GM12878 (cell line): ENCODE results near the gene PTPRN2. TPM values are rescaled to one million over a fixed set of nuclear protein-coding genes. Genes with fewer than 3 reads are reported as not detected.

ENCODE experiments used
- ATAC-seq: fragments of 200-7000 bp; cut with Tn5 transposase; 3 replicates; pipeline ENCODE4 v1.9.1; 2020; ENCODE audit warnings: mild to moderate bottlenecking, moderate library complexity
- BruUV-seq: library from RNA; stranded (reverse); fragments of 400-500 nt; replicated peaks from 2 replicates; lab custom pipeline; 2021; lab: Mats Ljungman, UMichigan
- CTCF ChIA-PET: fragments of 300-600 bp; sonication (Branson Sonifier 250); formaldehyde crosslinking; extraction: SDS; loops from one replicate; lab custom pipeline; 2021; ENCODE audit warnings: inconsistent platforms; lab: Yijun Ruan, JAX
- POLR2A ChIA-PET: fragments of 350-600 bp; formaldehyde crosslinking; extraction: SDS; loops from one replicate; lab custom pipeline; 2021; ENCODE audit warnings: inconsistent platforms; lab: Charles Lee
- RAD21 ChIA-PET: fragments of 300-600 bp; sonication (Branson Sonifier 250); formaldehyde crosslinking; loops from one replicate; lab custom pipeline; 2023; ENCODE audit warnings: antibody characterized with exemption; ENCODE audit not compliant: unreplicated experiment; lab: Charles Lee
- SMC1A ChIA-PET: fragments of 300-600 bp; sonication (Branson Sonifier 250); formaldehyde crosslinking; loops from one replicate; lab custom pipeline; 2023; ENCODE audit not compliant: unreplicated experiment, uncharacterized antibody; lab: Charles Lee
- DNase-seq: peaks from one replicate; pipeline ENCODE4 v3.0.0-alpha.2; 2011; ENCODE audit warnings: low read depth, low spot score
- FAIRE-seq: peaks from 3 replicates; lab custom pipeline; 2011; peaks lifted over from hg19 to GRCh38; lab: Jason Lieb, UNC
- H2AFZ ChIP-seq: 2 replicates; pipeline ENCODE4 v1.6.0; 2011; ENCODE audit warnings: low read depth, low read length, control low read depth; ENCODE audit not compliant: control insufficient read depth
- H3K27ac ChIP-seq: 2 replicates; pipeline ENCODE4 v1.5.1; 2011; ENCODE audit warnings: control low read depth; ENCODE audit not compliant: control insufficient read depth, insufficient read depth
- H3K27me3 ChIP-seq, 2 experiments: replicated peaks in 1 of 2; 2 replicates each; pipeline versions ENCODE4 v1.6.0 to v1.6.1; 2011; ENCODE audit warnings: low read length in 1 of 2; ENCODE audit not compliant: control insufficient read depth in 2 of 2, insufficient read depth in 2 of 2
- H3K36me3 ChIP-seq, 2 experiments: 2 replicates each; pipeline ENCODE4 v1.5.1; 2011; ENCODE audit warnings: low read length in 1 of 2; ENCODE audit not compliant: control insufficient read depth in 2 of 2, insufficient read depth in 2 of 2
- H3K4me1 ChIP-seq: 2 replicates; pipeline ENCODE4 v1.6.1; 2011; ENCODE audit warnings: mild to moderate bottlenecking, low read length, moderate library complexity, mixed read lengths; ENCODE audit not compliant: control insufficient read depth, insufficient read depth
- H3K4me2 ChIP-seq: 2 replicates; pipeline ENCODE4 v1.6.0; 2011; ENCODE audit warnings: control low read depth; ENCODE audit not compliant: control insufficient read depth, insufficient read depth
- H3K4me3 ChIP-seq: fragments of 200-600 bp; sonication (generic); 2 replicates; pipeline ENCODE4 v1.5.1; 2016
- H3K79me2 ChIP-seq: 2 replicates; pipeline ENCODE4 v1.6.0; 2011; ENCODE audit warnings: low read length; ENCODE audit not compliant: control insufficient read depth, insufficient read depth
- H3K9ac ChIP-seq: 2 replicates; pipeline ENCODE4 v1.8.0; 2011; ENCODE audit warnings: low read length, control low read depth, mixed read lengths; ENCODE audit not compliant: control insufficient read depth, insufficient read depth
- H3K9me3 ChIP-seq: replicated peaks from 3 replicates; pipeline ENCODE4 v1.5.1; 2011; ENCODE audit warnings: mild to moderate bottlenecking, low read length; ENCODE audit not compliant: control insufficient read depth, insufficient read depth
- H4K20me1 ChIP-seq: 2 replicates; pipeline ENCODE4 v1.6.0; 2011; ENCODE audit not compliant: control insufficient read depth, insufficient read depth
- BHLHE40 ChIP-seq, 2 experiments: fragments of 450-650 bp in 1 of 2; IDR thresholded peaks; 2 replicates each; pipeline ENCODE4 v1.6.1; 2011 to 2017; ENCODE audit warnings: low read depth in 2 of 2, borderline replicate concordance in 1 of 2, improper control_type of control experiment in 1 of 2, low read length in 1 of 2, mild to moderate bottlenecking in 1 of 2
- CEBPB ChIP-seq, 2 experiments: fragments of 150-350 bp in 1 of 2; IDR thresholded peaks; 2 replicates each; pipeline ENCODE4 v1.6.1; 2012 to 2014; ENCODE audit warnings: low read depth in 2 of 2, low read length in 2 of 2, borderline replicate concordance in 1 of 2, inconsistent platforms in 1 of 2
- ESRRA ChIP-seq: IDR thresholded peaks from 2 replicates; pipeline ENCODE4 v1.6.1; 2012; ENCODE audit warnings: mild to moderate bottlenecking, low read length, improper control_type of control experiment
- MAX ChIP-seq: IDR thresholded peaks from 2 replicates; pipeline ENCODE4 v1.6.1; 2012; ENCODE audit warnings: low read depth, low read length, improper control_type of control experiment
- MEF2A ChIP-seq: IDR thresholded peaks from 2 replicates; pipeline ENCODE4 v1.6.1; 2011; ENCODE audit warnings: low read depth, mild to moderate bottlenecking, low read length, moderate library complexity; ENCODE audit not compliant: insufficient read depth
- PKNOX1 ChIP-seq: fragments of 450-650 bp; IDR thresholded peaks from 2 replicates; pipeline ENCODE4 v1.6.1; 2016; ENCODE audit warnings: mild to moderate bottlenecking
- SIX5 ChIP-seq: IDR thresholded peaks from 2 replicates; pipeline ENCODE4 v1.6.1; 2011; ENCODE audit warnings: mild to moderate bottlenecking, low read depth, low read length, moderate library complexity; ENCODE audit not compliant: severe bottlenecking
- SREBF1 ChIP-seq: IDR thresholded peaks from 2 replicates; pipeline ENCODE4 v1.6.1; 2012; ENCODE audit warnings: mild to moderate bottlenecking, low read length
- SUZ12 ChIP-seq: fragments of 200-600 bp; sonication (generic); IDR thresholded peaks from one replicate; pipeline ENCODE4 v1.6.1; 2018; ENCODE audit warnings: antibody characterized with exemption, mild to moderate bottlenecking; ENCODE audit not compliant: unreplicated experiment
- TBL1XR1 ChIP-seq: IDR thresholded peaks from 2 replicates; pipeline ENCODE4 v1.6.1; 2012; ENCODE audit warnings: low read depth, low read length, improper control_type of control experiment
- ZNF207 ChIP-seq: fragments of 450-650 bp; IDR thresholded peaks from 2 replicates; pipeline ENCODE4 v1.6.1; 2014; ENCODE audit warnings: antibody characterized with exemption, mild to moderate bottlenecking, borderline replicate concordance
- WGBS: methylation state at CpG from one replicate; pipeline ENCODE4 v1.1.6; 2016; ENCODE audit warnings: low lambda C conversion rate; ENCODE audit not compliant: insufficient replicate concordance, insufficient coverage; ENCODE audit errors: missing lambda C conversion rate; 5-methylcytosine and 5-hydroxymethylcytosine counted together
- in situ Hi-C: fragments of 300-500 bp; cut with MboI; formaldehyde crosslinking; loops from 9 replicates; pipeline ENCODE4 v1.14.3; 2018; ENCODE audit warnings: mixed read lengths
- intact Hi-C: fragments of 100-400 bp; cut with micrococcal nuclease; formaldehyde crosslinking; loops from one replicate; pipeline ENCODE4 v1.14.2; 2022; ENCODE audit not compliant: unreplicated experiment
- polyA plus RNA-seq, 11 experiments: library from polyadenylated mRNA; depleted of rRNA in 4 of 11; unstranded in 6 of 11; stranded (reverse) in 5 of 11; fragments of >200 nt; fragmentation: Nextera tagmentation in 4 of 11; fragmentation: Illumina TruSeq in 1 of 11; extraction: Ambion mirVana in 4 of 11; extraction: Trizol in 1 of 11; gene quantifications; 1 replicate in 1 of 11; 2 replicates in 10 of 11; pipeline versions ENCODE4 v1.2.1 to v1.2.3, GENCODE V29; 2011 to 2016; ENCODE audit warnings: inconsistent platforms in 2 of 11, missing spikeins in 2 of 11, low read depth in 1 of 11
- total RNA-seq, 4 experiments: library from RNA; depleted of rRNA in 3 of 4; stranded (reverse); fragments of >200 nt in 3 of 4; fragmentation: Illumina TruSeq in 1 of 4; extraction: Trizol in 1 of 4; gene quantifications; 2 replicates each; pipeline versions ENCODE4 v1.2.1 to v1.2.3, GENCODE V29; 2013 to 2021

The PTPRN2 gene
- total and polyA plus RNA-seq, 10 of the 15 experiments (the other 5 are each of a cell fraction or from before 2014, with no cell fraction given), result 5.4 TPM; not detected in 9

- ChIA-PET CTCF (no interaction called here), SMC1A (no interaction called here), POLR2A (no interaction called here), RAD21 (no interaction called here)
- H3K4me1 ChIP-seq, result no peaks in the 10 kb centered on the region
- no peaks in the 10 kb centered on the region for H3K36me3 ChIP-seq
- H3K9me3 ChIP-seq, result no peaks in the 10 kb centered on the region; the same call in 2 of the 3 replicates
- in situ Hi-C loops, result no loop called here
- no peak overlapping the region for H3K4me2 ChIP-seq
- BruUV-seq, result no TSS peak
- H3K27me3 ChIP-seq, result no peaks in the 10 kb centered on the region
- H3K4me3 ChIP-seq, result no peak overlapping the region
- intact Hi-C loops, result no loop called here
- no peak for ATAC-seq
- no peak overlapping the region for H3K27ac ChIP-seq
- no peak for DNase-seq
- no peak for FAIRE-seq
- 4% methylated on average over 8 of the region's 8 CpGs for WGBS
- H3K9ac ChIP-seq, result no peak overlapping the region
- no peaks in the 10 kb centered on the region for H3K79me2 ChIP-seq
- H2AFZ ChIP-seq, result no peak overlapping the region
- TF ChIP-seq PKNOX1 (no peak), CEBPB (IDR thresholded peaks at IDR 0.05; ENCODE audit: borderline replicate concordance in 1 of 2, low read depth in 2 of 2, low read length in 2 of 2) (no peak), BHLHE40 (IDR thresholded peaks at IDR 0.05; ENCODE audit: borderline replicate concordance in 1 of 2, low read depth in 2 of 2, low read length in 1 of 2) (no peak), SUZ12 (no peak), SIX5 (no peak), MEF2A (no peak), MAX (no peak), TBL1XR1 (no peak), ESRRA (no peak), SREBF1 (no peak), ZNF207 (no peak)
- no peaks in the 10 kb centered on the region for H4K20me1 ChIP-seq
These were observed 554.4 kb downstream of the PTPRN2 start for GRCh38 chr7:158033196-158033595.
